HG03460 (cell line): ENCODE results near the gene SLC38A10.

Experiments
- ATAC-seq: cut with Tn5 transposase; IDR thresholded peaks from one replicate; pipeline ENCODE4 v1.9.1; 2021; ENCODE audit not compliant: unreplicated experiment

The SLC38A10 gene

DNA sequence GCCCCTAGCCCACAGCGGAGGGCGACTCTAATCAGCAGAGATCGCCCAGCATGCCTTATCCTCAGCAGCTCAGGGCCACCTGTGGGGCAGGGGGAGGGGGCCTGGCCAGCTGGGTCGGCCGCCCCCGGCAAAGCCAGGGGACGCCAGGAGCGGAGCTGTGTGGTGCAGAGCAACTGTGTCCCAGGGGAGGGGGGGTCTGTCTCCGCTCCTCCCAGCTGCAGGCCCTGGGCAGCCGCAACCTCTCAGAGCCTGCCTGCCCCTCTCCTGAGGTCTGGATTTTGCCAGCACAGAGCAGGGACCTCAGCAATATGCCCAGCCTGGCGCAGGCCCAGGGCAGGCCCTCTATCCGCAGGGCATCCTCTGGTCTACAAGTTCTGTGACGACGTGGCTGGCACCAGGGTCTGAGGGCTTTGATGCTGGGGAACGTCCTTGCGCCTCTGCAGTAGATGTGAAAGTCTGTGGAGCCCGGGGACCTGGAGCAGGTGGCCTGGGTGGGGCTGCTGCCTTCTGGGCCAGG, 36.5 kb upstream of the SLC38A10 start:
- ATAC-seq: no peak

DNA sequence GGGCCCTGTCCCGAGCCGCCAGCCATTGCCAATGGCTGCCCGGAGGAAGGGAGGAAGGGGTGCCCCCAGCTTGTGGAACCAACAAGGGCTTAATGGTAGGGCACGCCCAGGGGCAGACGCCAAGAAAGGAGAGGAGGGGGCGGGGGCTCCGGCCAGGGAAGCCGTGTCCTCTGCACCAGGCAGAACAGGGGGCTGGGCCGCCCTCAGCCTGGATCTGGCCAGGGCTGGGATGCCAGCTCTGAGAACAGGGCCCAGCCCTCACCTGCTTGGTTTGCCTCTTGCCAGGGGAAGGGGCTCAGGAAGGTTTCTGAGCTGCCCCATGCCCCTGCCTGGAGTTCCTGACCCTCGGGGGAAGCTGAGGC, 35.8 kb upstream of the SLC38A10 start:
- ATAC-seq: no peak

DNA sequence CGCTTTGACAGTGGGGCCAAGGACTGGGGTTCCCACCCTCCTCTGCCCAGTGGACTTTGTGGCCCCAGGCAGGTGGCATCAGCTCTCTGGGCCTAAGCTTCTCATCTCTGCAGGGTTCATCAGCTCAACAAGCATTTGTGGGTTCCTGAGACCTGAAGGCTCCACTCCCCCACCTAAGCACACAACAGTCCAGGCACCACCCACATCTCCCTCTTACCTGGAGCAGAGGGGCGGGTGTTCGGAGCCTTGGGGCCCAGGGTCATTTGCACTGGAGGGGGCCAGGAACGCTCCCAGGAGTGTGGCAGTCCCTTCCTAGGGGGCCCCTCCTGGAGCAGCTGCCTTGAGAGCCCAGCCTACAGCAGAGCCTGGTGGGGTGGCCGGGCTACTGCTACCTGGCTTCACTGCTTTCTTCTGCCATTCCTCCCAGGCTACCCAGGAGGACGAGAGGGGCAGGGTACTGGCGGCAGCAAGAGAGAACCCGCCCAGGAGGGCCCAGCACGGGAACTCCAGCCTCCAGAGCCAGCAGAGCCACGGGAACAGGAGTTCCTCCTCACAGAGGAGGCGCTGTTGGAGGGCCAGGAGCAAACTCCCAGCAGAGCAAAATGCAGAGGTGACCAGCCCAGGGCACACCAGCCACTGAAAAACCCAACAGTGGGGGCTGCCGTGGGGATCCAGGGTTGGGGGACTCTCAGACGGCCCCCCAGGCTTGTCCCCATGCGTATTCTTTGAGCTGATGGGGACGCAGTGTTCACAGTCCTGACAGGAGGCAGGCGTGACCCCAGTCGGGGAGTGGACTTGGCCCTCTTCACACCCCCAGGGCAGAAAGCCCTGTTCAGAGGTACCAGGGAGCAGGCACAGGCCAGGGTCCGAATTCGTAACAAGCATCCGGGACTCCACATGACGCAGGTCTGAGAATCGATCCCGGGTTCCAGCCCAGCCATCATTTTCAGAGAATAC, 35.1 kb upstream of the SLC38A10 start:
- ATAC-seq: no peak

DNA sequence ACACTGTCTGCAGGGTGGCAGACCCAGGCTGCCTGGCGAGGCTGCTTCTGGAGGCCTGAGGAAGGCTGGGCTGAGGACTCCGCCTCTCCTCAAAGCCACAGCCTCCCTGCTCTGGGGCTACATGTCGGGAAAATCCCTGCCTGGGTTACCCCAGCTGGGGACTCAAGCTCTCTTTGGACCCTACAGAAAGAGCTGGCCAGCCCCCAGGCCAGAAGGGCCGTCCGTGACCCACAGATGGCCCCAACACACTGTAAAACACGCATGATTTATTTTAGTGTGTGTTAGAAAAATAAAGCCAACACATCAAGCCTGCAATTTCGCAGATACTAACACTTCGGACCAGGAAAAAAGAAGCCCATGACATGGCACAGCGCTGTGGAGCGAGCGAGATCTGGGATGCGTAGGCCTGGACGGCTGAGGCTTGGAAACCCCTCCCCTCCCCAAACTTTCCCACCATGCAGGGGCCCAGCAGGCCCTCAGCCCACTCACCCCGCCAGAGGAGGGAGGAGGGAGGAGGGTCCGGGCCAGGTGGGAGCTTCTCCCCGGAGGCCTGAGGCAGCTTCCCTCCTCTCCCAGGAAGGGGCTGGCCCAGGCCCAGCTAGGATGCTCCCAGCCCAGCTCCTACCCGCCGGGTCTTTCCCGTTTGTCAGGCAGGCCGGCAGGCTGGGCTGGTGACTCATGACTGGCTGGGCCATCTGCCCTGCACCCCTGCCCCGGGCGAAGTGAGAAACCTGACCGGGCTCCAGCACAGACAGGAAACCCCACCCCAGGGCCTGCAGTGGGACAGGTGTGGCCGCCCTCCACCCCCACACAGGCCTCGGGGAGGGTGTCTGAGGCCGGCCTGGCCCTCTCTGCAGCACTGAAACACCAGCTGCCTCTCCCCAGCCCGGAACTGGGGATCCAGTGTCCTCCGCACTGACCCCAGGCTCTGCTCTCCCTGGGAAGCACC, 34.1 kb upstream of the SLC38A10 start:
- ATAC-seq: no peak

DNA sequence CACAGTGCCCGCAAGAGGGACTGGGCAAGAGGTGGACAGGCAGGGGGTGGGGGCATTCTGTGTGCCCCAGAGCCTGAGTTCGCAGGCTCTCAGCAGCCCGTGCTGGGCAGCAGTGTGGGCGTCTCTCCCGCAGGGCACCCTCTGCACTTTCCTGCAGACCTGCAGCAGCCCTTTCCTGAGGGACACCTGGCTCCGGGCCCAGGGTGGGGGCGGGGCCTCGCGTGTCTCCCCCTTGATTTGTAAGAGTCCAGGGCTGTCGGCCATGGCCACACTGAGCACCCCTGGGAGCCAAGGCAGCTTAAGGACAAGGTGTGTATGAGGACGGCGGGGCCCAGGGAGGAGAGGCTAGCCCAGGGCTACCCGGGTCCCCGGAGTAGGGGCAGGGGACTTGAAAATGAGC, 33.4 kb upstream of the SLC38A10 start:
- no peak for ATAC-seq

DNA sequence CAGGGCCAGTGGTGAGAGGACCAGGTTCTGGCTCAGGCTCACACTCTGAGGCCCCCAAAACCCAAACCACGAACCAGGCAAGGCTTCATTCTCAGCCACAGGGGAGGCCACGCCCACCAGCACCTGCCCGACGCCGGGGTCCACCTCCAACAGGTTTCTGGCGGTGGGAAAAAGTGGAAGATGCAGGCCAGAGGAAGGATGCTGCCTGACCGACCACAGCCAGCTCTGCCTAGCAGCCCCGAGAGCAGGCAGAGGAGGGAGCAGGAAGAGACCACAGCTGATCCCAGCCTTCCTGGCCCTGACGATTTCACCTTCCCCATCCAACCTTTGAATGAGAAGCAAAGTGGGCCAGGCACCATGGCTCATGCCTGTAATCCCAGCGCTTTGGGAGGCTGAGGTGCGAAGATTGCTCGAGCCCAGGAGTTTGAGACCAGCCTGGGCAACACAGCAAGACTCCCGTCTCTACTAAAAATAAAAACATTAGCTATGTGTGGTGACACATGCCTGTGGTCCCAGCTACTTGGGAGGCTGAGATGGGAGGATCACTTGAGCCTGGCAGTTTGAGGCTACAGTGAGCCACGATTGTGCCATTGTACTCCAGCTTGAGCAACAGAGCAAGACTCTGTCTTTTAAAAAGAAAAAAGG, 30.7 kb upstream of the SLC38A10 start:
- no peak for ATAC-seq

DNA sequence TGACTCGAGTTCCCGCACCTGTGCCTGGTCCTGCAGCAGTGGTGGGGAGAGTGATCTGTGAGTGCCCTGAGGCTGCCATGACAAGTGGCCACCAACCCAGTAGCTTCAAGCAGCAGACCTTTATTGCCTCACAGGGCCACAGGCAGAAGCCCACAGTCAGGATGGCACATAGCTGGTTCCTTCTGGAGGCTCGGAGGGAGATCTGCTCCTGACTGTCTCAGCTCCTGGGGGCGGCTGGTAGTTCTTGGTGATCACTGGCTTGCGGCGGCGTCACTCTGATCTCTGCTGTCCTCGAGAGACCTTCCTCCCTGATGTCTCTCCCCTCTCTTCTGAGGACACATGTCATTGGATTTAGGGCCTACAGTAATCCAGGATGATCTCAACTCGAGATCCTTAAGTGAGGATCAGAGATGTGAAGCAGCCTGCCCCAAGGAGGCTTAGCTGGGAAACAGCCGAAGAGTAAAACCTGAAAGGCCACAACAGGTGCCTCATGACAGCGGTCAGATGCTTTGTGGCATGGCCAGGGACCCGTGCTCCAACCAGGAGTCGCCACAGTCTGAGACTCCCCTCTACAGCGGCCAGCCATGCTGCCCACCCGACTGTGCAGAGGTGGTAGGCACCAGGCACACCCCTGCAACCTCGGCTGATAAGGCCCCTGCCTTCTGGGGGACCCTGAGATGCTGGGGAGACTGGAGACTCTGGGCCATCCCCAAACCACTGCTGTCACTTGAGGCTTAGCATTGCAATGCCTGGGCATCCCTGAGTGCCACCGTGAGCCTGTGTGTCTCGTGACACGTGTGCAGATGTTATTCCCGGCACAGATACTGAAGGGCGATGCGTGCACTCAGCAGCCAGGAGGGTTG, 30.0 kb upstream of the SLC38A10 start:
- ATAC-seq: no peak

DNA sequence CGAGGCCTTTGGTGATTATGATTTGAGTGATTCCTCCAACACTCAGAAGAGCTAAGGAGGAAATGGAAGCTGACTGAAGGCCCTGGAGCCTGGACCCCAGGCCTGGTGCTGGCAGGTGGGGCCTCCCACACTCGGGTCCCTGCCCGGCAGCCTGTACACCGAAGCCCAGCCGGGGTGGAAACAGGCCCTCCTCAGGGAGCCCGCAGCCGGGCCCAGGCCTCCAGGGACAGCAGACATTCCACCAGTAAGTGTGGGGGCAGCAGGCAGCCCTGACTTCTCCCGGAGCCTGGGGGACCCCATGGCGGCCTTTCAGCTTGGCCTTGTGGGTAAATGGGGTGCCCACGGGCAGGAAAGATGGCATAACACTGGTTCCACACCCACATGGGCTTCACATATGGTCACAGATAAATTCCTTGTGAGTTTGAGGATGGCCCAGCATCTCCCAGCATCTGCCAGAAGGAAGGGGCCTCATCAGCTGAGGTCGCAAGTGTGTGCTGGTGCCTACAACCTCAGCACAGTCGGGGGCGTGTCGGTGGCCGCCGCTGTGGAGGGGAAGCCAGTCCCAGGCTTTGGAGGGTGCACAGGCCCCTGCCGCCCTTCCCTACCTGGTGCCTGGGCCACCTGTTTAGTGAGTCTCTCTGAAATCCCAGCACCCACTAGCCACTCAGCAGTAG, 29.2 kb upstream of the SLC38A10 start:
- ATAC-seq: no peak

DNA sequence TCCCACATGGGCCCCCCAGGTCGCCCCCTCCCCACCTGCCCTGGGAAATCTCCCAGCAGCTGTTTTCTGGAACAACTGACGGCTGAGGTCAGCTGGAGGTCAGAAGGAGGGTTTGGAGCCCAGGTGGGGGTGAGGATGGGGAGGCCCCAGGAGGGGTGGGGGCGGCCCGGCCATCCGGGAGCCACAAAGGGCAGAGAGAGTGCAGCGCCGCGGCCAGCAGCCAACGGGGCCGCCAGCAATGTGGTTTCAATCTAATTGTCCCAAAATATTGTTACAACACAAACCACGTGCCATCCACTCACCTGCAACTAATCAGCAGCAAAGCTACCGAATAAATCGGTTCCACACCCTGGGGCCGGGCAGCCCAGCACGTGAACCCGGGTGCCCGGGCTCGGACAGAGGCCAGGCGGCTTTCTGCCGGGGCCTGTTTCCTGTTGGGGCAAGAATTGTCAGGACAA, 28.3 kb upstream of the SLC38A10 start:
- ATAC-seq: no peak

DNA sequence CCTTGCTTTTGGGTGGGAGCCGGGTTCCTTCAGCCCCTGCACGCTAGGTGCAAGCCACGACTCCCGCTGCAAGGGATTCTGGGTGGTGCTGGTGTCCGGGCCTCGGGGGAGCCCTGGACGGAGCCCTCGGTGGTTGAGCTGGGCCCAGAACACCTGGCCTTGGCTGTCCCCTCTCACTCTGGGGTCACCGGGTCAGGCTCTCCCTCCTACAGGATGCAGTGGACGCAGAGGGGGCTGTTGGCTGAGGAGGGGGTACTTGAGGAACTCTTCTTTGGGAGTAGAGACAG, 27.9 kb upstream of the SLC38A10 start:
- no peak for ATAC-seq

DNA sequence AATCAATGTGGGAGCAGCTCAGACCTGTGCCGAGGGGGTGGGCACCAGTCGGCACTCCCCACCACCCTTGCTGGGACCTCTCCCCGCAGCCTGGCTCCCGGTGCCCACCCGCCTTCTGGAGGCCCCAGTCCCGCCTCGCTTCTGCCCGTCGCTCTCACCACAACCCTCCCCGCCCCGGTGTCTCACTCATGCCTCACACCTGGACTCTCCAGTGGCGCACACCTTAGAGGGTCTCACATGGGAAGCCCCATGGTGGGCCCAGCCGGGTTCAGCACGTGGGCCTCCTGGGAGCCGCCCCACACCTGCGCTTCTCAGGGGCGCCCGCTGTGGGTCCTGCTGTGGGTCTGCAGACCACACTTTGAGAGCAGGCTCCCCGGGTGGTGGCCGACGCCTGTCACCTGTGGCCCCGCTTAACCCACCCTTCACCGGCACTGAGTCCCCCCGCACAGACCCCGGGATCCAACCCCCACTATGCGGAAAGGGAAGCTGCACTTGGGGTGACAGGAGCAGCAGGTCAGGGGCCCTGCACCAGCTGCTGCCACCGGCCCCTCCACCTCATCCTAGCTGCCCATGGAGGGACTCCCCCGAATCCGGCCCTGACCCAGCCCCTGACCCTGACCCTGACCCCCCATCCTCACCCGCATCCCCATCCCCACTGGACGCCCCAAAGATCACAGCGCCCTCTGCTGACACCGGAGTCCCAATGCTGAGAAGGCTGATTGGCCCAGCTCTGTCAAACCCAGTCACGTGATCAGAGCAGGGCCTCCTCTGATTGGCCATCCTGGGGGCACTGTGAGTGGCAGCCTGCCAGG, 27.4 kb upstream of the SLC38A10 start:
- no peak for ATAC-seq

DNA sequence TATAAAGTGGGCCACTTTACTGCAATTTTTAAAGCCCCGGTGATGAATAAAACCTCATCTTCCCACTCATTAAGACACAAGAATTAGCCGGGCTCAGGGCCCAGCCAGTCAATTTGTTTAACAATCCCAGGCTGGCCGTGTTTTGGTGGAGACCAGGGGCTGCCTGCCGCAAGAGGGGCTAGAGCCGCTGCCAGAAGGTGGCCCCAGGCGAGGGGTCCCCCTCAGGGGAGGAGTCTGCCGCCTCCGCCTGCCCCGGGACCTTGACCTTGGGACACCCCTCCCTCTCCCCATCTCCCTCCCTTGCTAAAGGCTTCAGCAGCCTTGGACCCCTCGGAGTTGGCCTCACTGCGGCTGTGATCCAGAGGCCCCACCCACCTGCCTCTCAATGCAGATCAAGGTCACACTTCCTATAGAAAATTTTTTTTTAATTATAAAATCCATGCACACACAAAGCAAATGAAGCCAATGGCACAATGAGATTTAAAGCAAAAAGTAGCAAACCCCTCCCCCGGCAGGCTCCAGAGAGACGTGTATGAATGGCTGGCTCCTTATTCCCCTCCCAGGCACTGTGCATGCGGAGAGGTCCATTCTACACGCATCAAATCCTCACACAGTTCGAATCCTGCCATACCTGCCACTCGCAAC, 23.0 kb upstream of the SLC38A10 start:
- ATAC-seq: no peak

DNA sequence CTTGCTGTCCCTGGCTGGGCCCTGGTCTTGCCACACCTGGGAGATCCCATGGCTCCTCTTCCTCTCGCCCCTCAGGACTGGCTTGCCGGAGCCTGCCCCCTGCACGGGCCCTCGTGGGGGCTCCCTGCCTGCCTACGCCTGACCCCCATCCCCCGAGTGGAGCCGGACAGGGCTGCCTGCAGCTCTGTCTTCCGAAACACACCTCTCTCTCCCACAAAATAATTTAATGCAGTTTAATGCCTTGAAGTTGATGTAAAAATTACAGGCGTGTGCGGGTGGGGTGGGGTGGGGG, 22.4 kb upstream of the SLC38A10 start:
- no peak for ATAC-seq

DNA sequence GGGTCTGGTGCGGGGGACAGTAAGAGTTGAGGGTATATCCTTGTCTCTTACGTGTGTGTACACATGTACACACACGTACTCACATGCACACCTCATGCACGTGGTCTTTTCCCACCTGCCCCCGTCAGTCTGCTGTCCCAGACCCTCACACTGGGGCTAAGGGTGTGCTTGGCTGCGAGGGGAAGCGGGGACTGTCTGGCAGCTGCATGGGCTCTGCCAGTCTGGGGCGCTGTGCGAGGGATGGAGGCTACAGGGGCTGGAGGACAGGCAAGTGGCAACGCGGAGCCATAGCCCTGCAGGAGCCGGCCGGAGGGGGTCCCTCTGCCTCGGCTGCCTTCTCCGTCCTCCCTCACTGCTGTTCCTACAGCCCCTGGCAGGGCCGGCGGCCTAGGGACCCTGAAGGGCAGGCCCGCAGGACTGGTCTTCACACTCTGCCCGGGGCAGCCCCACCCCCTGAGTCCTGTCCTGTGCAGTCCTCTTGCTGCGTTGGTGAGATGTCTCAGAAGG, 20.8 kb upstream of the SLC38A10 start:
- ATAC-seq: no peak

DNA sequence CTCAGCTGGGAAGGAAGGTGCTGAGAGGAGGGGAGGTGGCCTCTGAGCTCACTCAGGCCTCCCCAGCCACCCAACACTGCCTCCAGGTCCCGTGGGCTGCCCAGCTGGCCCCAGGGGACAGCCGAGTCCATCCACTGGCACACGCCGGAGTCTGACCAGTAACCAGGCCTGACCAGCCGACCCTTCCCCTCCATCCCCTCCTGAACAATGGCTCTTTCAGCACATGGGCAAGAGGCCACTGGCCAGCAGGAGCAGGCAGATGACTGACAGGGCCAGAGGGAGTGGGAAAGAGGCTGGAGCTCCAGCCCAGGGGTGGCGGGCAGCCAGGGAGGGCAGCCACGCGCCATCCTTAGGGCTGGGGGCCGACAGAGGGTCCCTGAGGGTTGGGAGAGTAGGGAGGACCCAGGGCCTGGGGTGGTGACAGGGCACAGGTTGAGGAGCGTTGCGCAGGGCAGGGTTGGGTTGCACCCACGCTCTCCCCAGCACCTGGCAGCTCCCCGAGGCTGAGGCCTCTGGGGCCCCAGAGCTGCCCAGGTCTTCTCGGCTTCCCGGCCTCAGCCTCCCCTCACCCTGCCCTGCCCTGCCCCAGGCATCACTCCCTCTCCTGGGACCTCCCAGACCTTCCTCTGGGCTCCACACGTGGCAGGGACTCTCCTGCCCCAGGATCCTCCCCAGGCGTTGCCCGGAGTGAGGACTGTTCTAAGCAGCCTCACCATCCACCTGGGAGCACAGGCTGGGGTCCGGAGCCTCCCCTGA, 20.2 kb upstream of the SLC38A10 start:
- no peak for ATAC-seq

DNA sequence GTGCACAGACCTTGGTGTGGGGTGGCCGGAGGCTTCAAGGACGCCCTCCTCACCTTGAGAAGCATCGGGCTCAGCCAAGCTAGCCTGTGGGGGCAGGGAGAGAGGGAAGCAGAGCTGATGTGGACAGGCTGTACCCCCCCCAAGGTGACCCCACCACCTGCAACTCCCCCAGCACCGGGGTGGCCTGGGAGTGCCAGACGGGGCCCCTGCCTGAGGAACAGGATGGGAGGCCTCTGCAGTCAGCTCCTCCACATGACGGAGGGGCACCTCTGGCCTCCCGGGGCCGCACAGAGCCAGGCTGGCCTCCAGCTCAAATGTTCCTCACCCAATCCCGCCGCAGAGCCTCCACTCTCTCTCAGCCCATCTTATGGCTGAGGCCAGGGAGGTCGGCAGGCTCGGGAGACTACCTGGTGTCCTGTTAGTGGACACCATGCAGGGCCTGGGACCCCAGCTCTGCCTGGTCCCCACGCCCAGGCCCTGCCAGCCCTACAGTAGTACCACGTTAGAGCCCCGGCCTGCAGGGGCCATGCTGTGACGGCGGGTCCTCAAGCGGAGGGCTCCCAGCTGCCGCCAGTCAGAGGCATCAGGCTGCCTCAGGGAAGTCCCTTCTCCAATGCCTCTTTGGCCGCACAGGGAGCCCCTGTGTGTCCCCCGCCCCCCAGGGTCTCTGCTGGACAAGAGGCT, 19.4 kb upstream of the SLC38A10 start:
- no peak for ATAC-seq

DNA sequence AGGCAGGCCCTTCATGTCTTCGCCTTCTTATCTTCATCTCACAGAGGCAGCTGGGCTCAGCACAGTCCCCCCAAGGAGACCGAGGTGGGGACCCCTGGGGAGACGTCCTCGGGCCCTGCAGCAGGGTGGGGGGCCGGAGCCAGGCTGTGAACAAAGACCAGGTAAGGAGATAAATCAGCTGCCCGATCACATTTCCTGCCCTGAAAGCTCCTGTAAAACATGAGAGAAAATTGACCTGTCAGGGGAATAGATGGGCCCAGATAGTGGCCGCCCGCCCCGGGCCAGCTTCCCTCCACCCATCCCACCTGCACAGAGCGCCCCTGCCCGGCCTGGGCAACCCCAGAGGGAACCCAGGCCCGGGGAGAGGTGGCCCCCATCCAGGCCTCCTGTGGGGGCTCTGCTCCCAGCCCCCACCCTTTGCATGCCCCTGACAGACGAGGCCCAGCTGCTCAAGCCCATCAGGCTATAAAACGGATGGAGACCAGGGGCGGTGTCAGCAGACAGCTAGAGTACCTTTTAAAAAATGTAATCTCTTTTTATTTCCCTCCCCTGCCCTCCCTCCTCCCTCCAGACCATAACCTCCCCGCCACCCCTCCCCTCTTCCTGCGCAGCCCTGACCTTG, 18.8 kb upstream of the SLC38A10 start:
- ATAC-seq: no peak
